HFF-Myc (cell line): ENCODE data around the gene CACHD1.

Experiments used
- DNase-seq: peaks from one replicate; pipeline ENCODE4 v3.0.0-alpha.2; 2011; ENCODE audit warnings: low read depth; ENCODE audit errors: extremely low read depth
- H3K4me3 ChIP-seq: replicated peaks from 2 replicates; pipeline ENCODE4 v1.5.1; 2011; ENCODE audit warnings: low read depth, mild to moderate bottlenecking, control low read depth, low read length
- CTCF ChIP-seq: IDR thresholded peaks from 2 replicates; pipeline ENCODE4 v1.5.1; 2012; ENCODE audit warnings: mild to moderate bottlenecking, low read depth, low read length, control low read depth; ENCODE audit errors: missing control alignments

Gene CACHD1

DNA sequence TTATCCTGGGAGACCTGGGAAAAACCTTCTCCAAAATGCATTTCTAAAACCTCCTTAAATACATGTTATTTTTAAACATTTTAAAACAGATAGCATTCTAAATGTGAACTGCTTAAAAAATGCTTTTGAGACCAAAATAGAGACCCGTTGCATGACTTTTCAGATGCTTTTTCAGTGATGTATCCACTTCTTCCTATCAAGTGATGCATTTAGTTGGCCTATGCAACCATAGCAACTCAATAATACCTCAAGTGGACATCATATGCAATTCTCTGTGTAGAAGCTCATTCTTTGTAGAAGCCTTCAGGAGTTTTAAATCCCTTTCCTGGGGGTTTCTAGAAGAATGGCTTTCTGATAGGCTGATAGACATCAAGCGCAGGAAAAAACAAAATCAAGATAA is 180.5 kb downstream of the CACHD1 start:
- TF ChIP-seq CTCF, result no peak
- DNase-seq, result no peak
- H3K4me3 ChIP-seq, result no peak overlapping the region

- H3K4me3 ChIP-seq, result no peak overlapping the region
- DNase-seq, result no peak
- TF ChIP-seq CTCF, result no peak
Measured at GRCh38 chr1:64651841-64652240, 181.9 kb downstream of the CACHD1 start.

DNA sequence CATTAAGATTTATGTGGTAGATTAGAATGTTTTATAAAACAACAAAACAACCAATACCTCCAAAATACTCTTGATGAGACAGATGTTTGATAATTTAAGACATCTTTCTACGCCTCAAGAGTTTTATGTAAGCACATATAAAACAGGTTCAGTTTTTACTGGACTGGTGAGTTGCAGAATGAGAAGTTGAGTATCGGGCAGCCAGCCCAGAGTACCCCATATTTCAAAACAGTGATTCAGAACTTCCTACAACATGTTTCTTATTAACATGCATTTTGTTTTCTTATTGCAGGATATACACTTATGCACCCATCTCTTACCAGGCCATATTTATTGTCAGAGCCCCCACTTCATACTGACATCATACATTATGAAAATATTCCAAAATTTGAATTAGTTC is 183.5 kb downstream of the CACHD1 start:
- TF ChIP-seq CTCF, result no peak
- H3K4me3 ChIP-seq, result no peak overlapping the region
- DNase-seq, result no peak

DNA sequence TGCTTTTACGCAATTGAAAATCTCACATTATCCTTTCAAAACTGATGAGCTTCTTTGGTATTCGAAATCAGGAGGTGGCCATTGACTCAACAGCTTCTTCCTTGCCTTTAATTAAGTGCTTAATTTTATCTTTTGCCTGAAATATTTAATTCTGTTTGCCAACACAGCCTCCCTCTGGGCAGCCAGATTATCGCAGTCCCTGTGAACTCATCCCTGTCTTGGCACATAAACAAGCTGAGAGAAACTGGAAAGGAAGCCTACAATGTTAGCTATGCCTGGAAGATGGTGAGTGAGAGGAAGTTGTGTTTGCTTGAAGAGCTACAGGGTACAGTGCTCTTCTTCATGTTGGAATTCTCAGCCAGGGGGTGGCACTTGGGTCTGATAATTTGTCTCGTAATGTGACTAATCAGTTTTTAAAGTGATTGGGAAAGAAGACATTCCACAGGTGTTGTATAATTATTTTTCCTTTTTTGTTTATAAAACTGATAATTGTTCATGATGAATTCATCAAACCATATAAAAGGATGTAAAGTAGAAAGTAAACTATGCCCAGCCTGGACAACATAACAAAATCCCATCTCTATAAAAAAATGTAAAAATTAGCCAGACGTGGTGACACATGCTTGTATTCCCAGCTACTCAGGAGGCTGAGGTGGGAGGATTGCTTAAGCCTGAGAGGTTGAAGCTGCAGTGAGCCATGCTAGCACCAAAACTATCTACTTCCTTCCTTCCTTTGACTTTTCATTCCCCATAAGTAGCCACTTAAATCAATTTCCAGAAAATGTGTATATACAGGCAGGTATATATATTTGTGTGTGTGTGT is 184.8 kb downstream of the CACHD1 start:
- no peak for DNase-seq
- no peak for TF ChIP-seq CTCF
- no peak overlapping the region for H3K4me3 ChIP-seq

GRCh38 chr1:64655861-64656260 is 185.9 kb downstream of the CACHD1 start:
- no peak for TF ChIP-seq CTCF
- DNase-seq, result no peak
- no peak overlapping the region for H3K4me3 ChIP-seq

GRCh38 chr1:64659478-64660138 is 189.7 kb downstream of the CACHD1 start:
- TF ChIP-seq CTCF, result no peak
- no peak for DNase-seq

More at GRCh38 chr1:64659478-64660138, 189.7 kb downstream of the CACHD1 start:
- no peak overlapping the region for H3K4me3 ChIP-seq
